Brain microvascular endothelial cell (primary cell): ENCODE measurements around the gene ANXA3.

ENCODE experiments used
- DNase-seq: peaks from one replicate; pipeline ENCODE4 v3.0.0-alpha.2; 2020
- H3K27ac ChIP-seq: fragments of 250-450 bp; sonication (Bioruptor Pico); 2 replicates; pipeline ENCODE4 v1.5.1; 2020; ENCODE audit warnings: mild to moderate bottlenecking, moderate library complexity
- H3K27me3 ChIP-seq: fragments of 250-450 bp; sonication (Bioruptor Pico); replicated peaks from 2 replicates; pipeline ENCODE4 v1.5.1; 2020; ENCODE audit warnings: mild to moderate bottlenecking
- H3K36me3 ChIP-seq: fragments of 250-450 bp; sonication (Bioruptor Pico); replicated peaks from 2 replicates; pipeline ENCODE4 v1.5.1; 2020; ENCODE audit warnings: mild to moderate bottlenecking
- H3K4me3 ChIP-seq: 2 replicates; pipeline ENCODE4 v1.5.1; 2011; ENCODE audit warnings: low read depth, mild to moderate bottlenecking, control low read depth, low read length, moderate library complexity
- CTCF ChIP-seq: IDR thresholded peaks from 2 replicates; pipeline ENCODE4 v1.5.1; 2011; ENCODE audit warnings: low read depth, mild to moderate bottlenecking, moderate library complexity, low read length, control low read depth, inconsistent platforms; ENCODE audit errors: missing control alignments
- in situ Hi-C: cut with HindIII; loops from 2 replicates; pipeline ENCODE4 v1.10.0; 2017; ENCODE audit warnings: low sequenced_read_pairs, low pct_ligation_motif_present

Gene ANXA3

GRCh38 chr4:78599147-78599546 lies 47.6 kb downstream of the ANXA3 start:
- in situ Hi-C loops: no loop called here
- H3K4me3 ChIP-seq: no peak overlapping the region

GRCh38 chr4:78599931-78600375 lies 48.4 kb downstream of the ANXA3 start:
- H3K4me3 ChIP-seq: no peak overlapping the region
- DNase-seq: no peak
- TF ChIP-seq CTCF: no peak
- H3K27me3 ChIP-seq: no peaks in the 10 kb centered on the region
- no peaks in the 10 kb centered on the region for H3K36me3 ChIP-seq
- no peak overlapping the region for H3K27ac ChIP-seq
- in situ Hi-C loops: loop anchor here (25.0 kb wide), 1 partner anchor 262 kb away; no protein-coding TSS in a partner anchor

More at GRCh38 chr4:78599147-78599546, 47.6 kb downstream of the ANXA3 start:
- Histone ChIP-seq H3K36me3 (no peaks in the 10 kb centered on the region), H3K27me3 (no peaks in the 10 kb centered on the region), H3K27ac (no peak overlapping the region)
- TF ChIP-seq CTCF: no peak
- DNase-seq: no peak

GRCh38 chr4:78601013-78601412 lies 49.4 kb downstream of the ANXA3 start:
- DNase-seq: no peak
- TF ChIP-seq CTCF: no peak
- H3K36me3 ChIP-seq: no peaks in the 10 kb centered on the region

GRCh38 chr4:78602334-78602733 lies 50.8 kb downstream of the ANXA3 start:
- in situ Hi-C loops: loop anchor here (25.0 kb wide), 1 partner anchor 260 kb away; no protein-coding TSS in a partner anchor

More at GRCh38 chr4:78601013-78601412, 49.4 kb downstream of the ANXA3 start:
- H3K4me3 ChIP-seq: no peak overlapping the region
- H3K27ac ChIP-seq: no peak overlapping the region
- no peaks in the 10 kb centered on the region for H3K27me3 ChIP-seq
- in situ Hi-C loops: loop anchor here (25.0 kb wide), 1 partner anchor 261 kb away; no protein-coding TSS in a partner anchor

GRCh38 chr4:78603384-78603783 lies 51.8 kb downstream of the ANXA3 start:
- no peak overlapping the region for H3K4me3 ChIP-seq
- in situ Hi-C loops: loop anchor here (25.0 kb wide), 1 partner anchor 259 kb away; no protein-coding TSS in a partner anchor
- no peaks in the 10 kb centered on the region for H3K36me3 ChIP-seq
- H3K27me3 ChIP-seq: no peaks in the 10 kb centered on the region
- no peak overlapping the region for H3K27ac ChIP-seq
- no peak for TF ChIP-seq CTCF
- no peak for DNase-seq

More at GRCh38 chr4:78602334-78602733, 50.8 kb downstream of the ANXA3 start:
- Histone ChIP-seq H3K27ac (no peak overlapping the region), H3K27me3 (no peaks in the 10 kb centered on the region), H3K4me3 (no peak overlapping the region), H3K36me3 (no peaks in the 10 kb centered on the region)
- no peak for TF ChIP-seq CTCF
- DNase-seq: no peak

- no peak for DNase-seq
- no peaks in the 10 kb centered on the region for H3K27me3 ChIP-seq
- H3K4me3 ChIP-seq: no peak overlapping the region
- in situ Hi-C loops: loop anchor here (25.0 kb wide), 1 partner anchor 257 kb away; no protein-coding TSS in a partner anchor
- no peak overlapping the region for H3K27ac ChIP-seq
- H3K36me3 ChIP-seq: no peaks in the 10 kb centered on the region
- no peak for TF ChIP-seq CTCF
Observed at GRCh38 chr4:78604988-78605387, 53.4 kb downstream of the ANXA3 start.
